Tibial nerve (tissue), 4 donors: Measurements from ENCODE around the gene USP25. TPM values are rescaled to one million over a fixed set of nuclear protein-coding genes. Genes with fewer than 3 reads are reported as not detected.

Experiments used
- DNase-seq, 2 donors: peaks; one replicate each; pipeline ENCODE4 v3.0.0-alpha.2; 2019; ENCODE audit warnings: low spot score in 2 of 2
- H3K27ac ChIP-seq, 4 donors: fragments of 200-600 bp; sonication (generic) in 3 of 4; one replicate each; pipeline ENCODE4 v1.5.1; 2017 to 2019; ENCODE audit warnings: mild to moderate bottlenecking in 1 of 4
- H3K27me3 ChIP-seq, 2 donors: fragments of 200-600 bp; sonication (generic) in 1 of 2; one replicate each; pipeline versions ENCODE4 v1.5.1 to v1.6.0; 2017 to 2019
- H3K36me3 ChIP-seq, 3 donors: fragments of 200-600 bp; sonication (generic); one replicate each; pipeline ENCODE4 v1.5.1; 2018 to 2019
- H3K4me1 ChIP-seq, 4 donors: fragments of 200-600 bp; sonication (generic) in 3 of 4; one replicate each; pipeline ENCODE4 v1.5.1; 2017 to 2019
- H3K4me3 ChIP-seq, 4 donors: fragments of 200-600 bp; sonication (generic) in 3 of 4; one replicate each; pipeline ENCODE4 v1.5.1; 2017 to 2019; ENCODE audit warnings: mild to moderate bottlenecking in 1 of 4, moderate library complexity in 1 of 4
- H3K9me3 ChIP-seq, 4 donors: fragments of 200-600 bp; sonication (generic) in 3 of 4; one replicate each; pipeline ENCODE4 v1.5.1; 2017 to 2019
- EP300 ChIP-seq, 2 donors: sonication (generic); formaldehyde crosslinking; IDR thresholded peaks; one replicate each; pipeline ENCODE4 v1.6.1; 2017; ENCODE audit warnings: antibody characterized with exemption in 2 of 2, mild to moderate bottlenecking in 1 of 2
- POLR2A ChIP-seq, 2 donors: fragments of 450-650 bp; IDR thresholded peaks; one replicate each; pipeline ENCODE4 v1.6.1; 2017; ENCODE audit warnings: antibody characterized with exemption in 2 of 2, mild to moderate bottlenecking in 2 of 2, moderate library complexity in 2 of 2
- WGBS, 2 donors: methylation state at CpG; one replicate each; pipeline ENCODE4 v1.1.5; 2018; 5-methylcytosine and 5-hydroxymethylcytosine counted together
- total RNA-seq, 4 donors: library from RNA; depleted of rRNA; stranded (reverse); fragments of >200 nt; gene quantifications; one replicate each; pipeline ENCODE4 v1.1.0, GENCODE V29; 2016
- TF ChIP-seq, protein P1 (sequence below), 5 experiments: fragments of 200-600 bp in 3 of 5; fragments of 450-650 bp in 2 of 5; sonication (generic) in 3 of 5; IDR thresholded peaks; one replicate each; pipeline ENCODE4 v1.5.1; 2016 to 2019; ENCODE audit warnings: antibody characterized with exemption in 5 of 5, mild to moderate bottlenecking in 3 of 5, moderate library complexity in 2 of 5

The USP25 gene
- total RNA-seq, 4 donors from 2014 or later, result 59.6 to 79.8 (median 69.9) TPM

DNA sequence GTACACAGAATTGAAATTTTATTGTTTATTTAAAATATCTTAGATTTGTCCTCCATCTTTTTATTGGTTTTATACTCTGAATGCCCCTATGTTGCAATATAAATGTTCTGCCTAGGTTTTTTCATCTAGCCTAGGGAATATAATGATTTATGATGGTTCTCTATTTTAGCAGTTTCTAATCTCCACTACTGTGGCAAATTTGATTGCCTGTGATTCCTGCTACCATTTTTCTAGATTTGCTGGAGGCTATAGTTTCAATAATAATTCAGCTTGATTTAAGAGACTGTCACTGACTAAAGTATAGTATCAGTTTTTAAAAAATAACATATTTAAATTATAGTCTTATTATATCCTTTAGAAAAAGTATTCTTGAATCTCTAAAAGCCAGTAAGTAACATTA is 90.5 kb downstream of the USP25 start:
- TF ChIP-seq POLR2A (IDR thresholded peaks at IDR 0.05) (no peak), EP300 (IDR thresholded peaks at IDR 0.05) (no peak)
- TF ChIP-seq, protein P1, sequence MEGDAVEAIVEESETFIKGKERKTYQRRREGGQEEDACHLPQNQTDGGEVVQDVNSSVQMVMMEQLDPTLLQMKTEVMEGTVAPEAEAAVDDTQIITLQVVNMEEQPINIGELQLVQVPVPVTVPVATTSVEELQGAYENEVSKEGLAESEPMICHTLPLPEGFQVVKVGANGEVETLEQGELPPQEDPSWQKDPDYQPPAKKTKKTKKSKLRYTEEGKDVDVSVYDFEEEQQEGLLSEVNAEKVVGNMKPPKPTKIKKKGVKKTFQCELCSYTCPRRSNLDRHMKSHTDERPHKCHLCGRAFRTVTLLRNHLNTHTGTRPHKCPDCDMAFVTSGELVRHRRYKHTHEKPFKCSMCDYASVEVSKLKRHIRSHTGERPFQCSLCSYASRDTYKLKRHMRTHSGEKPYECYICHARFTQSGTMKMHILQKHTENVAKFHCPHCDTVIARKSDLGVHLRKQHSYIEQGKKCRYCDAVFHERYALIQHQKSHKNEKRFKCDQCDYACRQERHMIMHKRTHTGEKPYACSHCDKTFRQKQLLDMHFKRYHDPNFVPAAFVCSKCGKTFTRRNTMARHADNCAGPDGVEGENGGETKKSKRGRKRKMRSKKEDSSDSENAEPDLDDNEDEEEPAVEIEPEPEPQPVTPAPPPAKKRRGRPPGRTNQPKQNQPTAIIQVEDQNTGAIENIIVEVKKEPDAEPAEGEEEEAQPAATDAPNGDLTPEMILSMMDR (IDR thresholded peaks at IDR 0.05), result no peak
- no peaks in the 10 kb centered on the region for H3K9me3 ChIP-seq
- H3K27me3 ChIP-seq, result no peaks in the 10 kb centered on the region
- no peak overlapping the region for H3K27ac ChIP-seq
- H3K4me3 ChIP-seq, result no peak overlapping the region
- peaks cover 0 to 8% (median 0%) of the 10 kb centered on the region in 4 donors for H3K4me1 ChIP-seq
- peaks cover 0 to 32% (median 2%) of the 10 kb centered on the region in 3 donors for H3K36me3 ChIP-seq
- DNase-seq, result no peak

DNA sequence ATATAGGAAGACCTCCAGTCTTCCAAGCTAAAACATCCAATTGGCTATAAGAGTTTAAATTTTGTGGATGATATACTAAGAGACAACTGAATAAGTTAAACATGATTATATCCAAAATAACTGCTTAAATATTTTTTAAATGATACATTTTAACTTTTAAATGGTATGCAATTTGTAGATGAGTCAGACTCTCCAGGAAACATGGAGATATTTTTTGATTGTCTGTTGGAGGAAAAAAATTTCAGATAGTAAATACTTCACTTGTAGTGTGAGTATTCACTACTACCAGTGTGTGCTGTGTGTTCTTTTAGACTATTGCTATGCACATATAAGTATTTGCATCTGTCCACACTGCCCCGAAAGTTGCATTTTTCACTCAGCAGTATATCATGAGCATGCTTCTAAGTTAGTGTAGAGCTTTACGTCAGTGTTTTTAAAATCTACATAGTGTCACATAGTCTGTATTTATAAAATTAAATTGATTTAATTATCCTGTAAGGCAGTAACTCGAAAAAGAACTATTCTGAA is 91.1 kb downstream of the USP25 start:
- TF ChIP-seq POLR2A (IDR thresholded peaks at IDR 0.05) (no peak), EP300 (IDR thresholded peaks at IDR 0.05) (no peak)
- TF ChIP-seq, protein P1 (IDR thresholded peaks at IDR 0.05), result no peak
- H3K4me1 ChIP-seq, result peaks cover 0 to 13% (median 0%) of the 10 kb centered on the region in 4 donors
- 77 to 80% methylated on average over 3 of the region's 3 CpGs for WGBS, 2 donors

DNA sequence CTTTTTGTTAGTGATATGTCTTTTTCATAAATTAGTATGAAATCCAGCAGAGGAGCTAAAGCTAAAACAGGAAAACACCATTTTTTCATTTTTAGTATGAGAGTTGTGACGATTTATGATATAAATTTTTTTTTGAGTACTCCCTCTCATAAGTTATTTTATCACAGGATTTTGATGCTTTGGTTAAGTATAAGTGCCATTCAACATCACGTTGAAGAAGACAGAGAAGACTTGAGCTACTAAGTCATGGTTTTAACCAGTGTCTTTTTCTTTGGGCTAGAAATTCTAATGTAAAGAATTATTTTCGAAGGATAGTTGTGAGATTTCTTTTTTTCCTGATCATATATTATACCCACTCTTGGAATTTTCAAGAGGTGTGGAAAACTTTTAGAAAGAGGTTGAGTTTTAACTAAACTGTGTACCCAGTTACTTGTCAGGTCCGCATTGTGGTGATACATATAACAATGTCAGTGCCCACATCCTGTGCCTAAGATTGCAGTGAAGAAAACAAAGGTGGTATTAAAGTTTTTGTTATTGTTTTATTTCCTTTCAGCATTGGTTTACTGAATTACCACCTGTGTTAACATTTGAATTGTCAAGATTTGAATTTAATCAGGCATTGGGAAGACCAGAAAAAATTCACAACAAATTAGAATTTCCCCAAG is 93.8 kb downstream of the USP25 start:
- H3K4me3 ChIP-seq, result no peak overlapping the region
- 91 to 94% methylated on average over 4 of the region's 4 CpGs for WGBS, 2 donors
- H3K36me3 ChIP-seq, result peaks cover 0 to 12% (median 0%) of the 10 kb centered on the region in 3 donors
- no peaks in the 10 kb centered on the region for H3K9me3 ChIP-seq
- no peak for DNase-seq
- TF ChIP-seq EP300 (IDR thresholded peaks at IDR 0.05) (no peak), POLR2A (IDR thresholded peaks at IDR 0.05) (no peak)
- TF ChIP-seq, protein P1 (IDR thresholded peaks at IDR 0.05), result no peak
- peaks cover 0 to 21% (median 0%) of the 10 kb centered on the region in 4 donors for H3K4me1 ChIP-seq
- no peaks in the 10 kb centered on the region for H3K27me3 ChIP-seq
- no peak overlapping the region for H3K27ac ChIP-seq

More for the DNA sequence above, 91.1 kb downstream of the USP25 start:
- Histone ChIP-seq H3K27me3 (no peaks in the 10 kb centered on the region), H3K9me3 (no peaks in the 10 kb centered on the region), H3K36me3 (peaks cover 0 to 30% (median 2%) of the 10 kb centered on the region in 3 donors), H3K27ac (no peak overlapping the region), H3K4me3 (no peak overlapping the region)
- no peak for DNase-seq

DNA sequence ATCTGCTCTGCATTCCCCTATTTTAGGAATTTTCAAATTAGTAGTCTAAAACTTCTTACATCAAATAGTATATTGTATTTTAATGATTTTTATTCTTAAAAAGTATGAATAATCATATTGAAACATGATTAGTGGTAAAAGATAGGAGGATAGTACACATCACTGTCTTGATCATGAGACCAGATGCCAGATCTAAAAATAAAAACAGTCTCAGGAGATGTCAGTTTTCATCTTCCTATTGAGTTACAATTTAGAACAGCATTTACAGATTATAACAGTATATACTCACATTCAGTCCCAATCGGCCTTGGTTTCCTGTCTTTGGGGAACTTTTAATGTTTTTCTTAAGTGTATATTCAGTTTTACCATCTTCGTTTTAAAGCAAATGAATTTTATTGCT is 95.9 kb downstream of the USP25 start:
- TF ChIP-seq EP300 (IDR thresholded peaks at IDR 0.05), result no peak
- no peak for TF ChIP-seq POLR2A (IDR thresholded peaks at IDR 0.05)
- TF ChIP-seq, protein P1 (IDR thresholded peaks at IDR 0.05), result no peak
- Histone ChIP-seq H3K27ac (peak overlapping the region in 3 of 4 donors; percentile 8 to 43 (median 23)), H3K9me3 (no peaks in the 10 kb centered on the region), H3K4me1 (peaks cover 0 to 21% (median 0%) of the 10 kb centered on the region in 4 donors), H3K27me3 (no peaks in the 10 kb centered on the region), H3K36me3 (peaks cover 0 to 17% (median 0%) of the 10 kb centered on the region in 3 donors), H3K4me3 (no peak overlapping the region)
- WGBS, 2 donors, result 58 to 65% methylated on average over 2 of the region's 2 CpGs
- DNase-seq, result no peak

DNA sequence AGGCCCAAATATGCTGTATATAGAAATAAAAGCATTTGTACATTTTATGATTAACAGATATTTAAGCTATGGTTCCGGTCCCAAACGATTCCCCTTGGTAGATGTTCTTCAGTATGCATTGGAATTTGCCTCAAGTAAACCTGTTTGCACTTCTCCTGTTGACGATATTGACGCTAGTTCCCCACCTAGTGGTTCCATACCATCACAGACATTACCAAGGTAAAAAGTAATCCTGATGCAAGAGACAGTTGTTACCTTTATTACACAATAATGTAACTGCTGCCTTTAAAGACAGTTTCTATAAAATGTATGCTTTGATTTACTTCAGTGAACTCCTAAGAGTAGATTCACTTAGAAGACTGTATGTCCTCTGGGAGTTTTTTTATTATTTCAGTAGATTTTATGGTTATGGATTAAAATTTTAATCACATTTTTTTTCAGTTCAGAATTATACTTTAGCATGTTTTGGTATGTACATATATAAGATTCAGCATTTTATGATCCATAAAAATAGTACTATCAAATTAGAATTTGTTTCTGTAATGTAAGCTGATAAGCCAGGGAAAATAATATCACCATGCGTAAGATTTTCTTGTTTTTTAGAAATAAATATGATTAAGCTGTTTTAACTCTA is 96.5 kb downstream of the USP25 start:
- no peak for TF ChIP-seq POLR2A (IDR thresholded peaks at IDR 0.05)
- TF ChIP-seq, protein P1 (IDR thresholded peaks at IDR 0.05), result peak; percentile 3 to 34 (median 19)
- peak in 1 of 2 donors; percentile 6 for TF ChIP-seq EP300 (IDR thresholded peaks at IDR 0.05)
- Histone ChIP-seq H3K4me3 (no peak overlapping the region), H3K9me3 (no peaks in the 10 kb centered on the region), H3K27me3 (no peaks in the 10 kb centered on the region), H3K36me3 (peaks cover 0 to 19% (median 0%) of the 10 kb centered on the region in 3 donors), H3K4me1 (peaks cover 0 to 20% (median 0%) of the 10 kb centered on the region in 4 donors), H3K27ac (peak overlapping the region in 2 of 4 donors; percentile 21 to 43)
- DNase-seq, result no peak
- 57% methylated on average over 5 of the region's 5 CpGs for WGBS, 2 donors
